H1 (cell line): ENCODE data around the gene SSTR1.

Source experiments
- CEBPB ChIP-seq: IDR thresholded peaks from 2 replicates; pipeline ENCODE4 v1.6.1; 2012; ENCODE audit warnings: low read depth, low read length
- CHD2 ChIP-seq: IDR thresholded peaks from 2 replicates; pipeline ENCODE4 v1.6.1; 2012; ENCODE audit warnings: low read length, improper control_type of control experiment
- EZH2 ChIP-seq: fragments of 200-600 bp; sonication (generic); IDR thresholded peaks from 2 replicates; pipeline ENCODE4 v1.7.1; 2012; ENCODE audit warnings: low read depth, mild to moderate bottlenecking, moderate library complexity, low read length, inconsistent platforms; ENCODE audit not compliant: severe bottlenecking
- POLR2A ChIP-seq, 2 experiments: IDR thresholded peaks; 1 replicate in 1 of 2; 2 replicates in 1 of 2; pipeline ENCODE4 v1.6.1; 2011; ENCODE audit warnings: low read depth in 2 of 2, low read length in 2 of 2, mild to moderate bottlenecking in 2 of 2; ENCODE audit errors: control extremely low read depth in 1 of 2
- TF ChIP-seq, protein P1 (sequence below), 3 experiments: IDR thresholded peaks; 1 replicate in 2 of 3; 2 replicates in 1 of 3; pipeline versions ENCODE4 v1.5.1 to v1.6.1; 2011; ENCODE audit warnings: low read length in 3 of 3, mild to moderate bottlenecking in 3 of 3, inconsistent platforms in 2 of 3, low read depth in 1 of 3, moderate library complexity in 1 of 3; ENCODE audit not compliant: insufficient read depth in 1 of 3; ENCODE audit errors: control extremely low read depth in 1 of 3
- TF ChIP-seq, protein P2 (sequence below): IDR thresholded peaks from 2 replicates; pipeline ENCODE4 v1.6.1; 2011; ENCODE audit warnings: low read length, improper control_type of control experiment

DNA sequence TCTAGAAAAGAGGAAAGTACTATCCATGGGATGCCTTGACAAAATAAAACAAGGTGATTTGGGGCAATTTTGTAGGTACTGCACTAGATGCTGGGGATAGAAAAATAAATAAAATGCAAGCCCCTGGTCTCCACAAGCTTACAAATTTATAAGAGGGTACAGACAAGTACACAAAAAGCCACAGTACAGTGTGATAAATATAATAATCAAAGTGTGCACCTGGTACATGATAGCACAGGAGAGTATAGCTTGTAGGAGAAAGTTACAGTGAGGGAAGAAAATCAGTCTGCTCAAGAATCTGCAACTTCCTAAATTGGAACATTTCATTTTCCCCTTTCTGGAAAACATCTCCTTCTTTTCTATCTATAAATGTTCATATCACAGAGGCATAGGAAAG lies 3.0 kb upstream of the SSTR1 start:
- TF ChIP-seq POLR2A (IDR thresholded peaks at IDR 0.05; ENCODE audit: control extremely low read depth in 1 of 2, low read depth in 2 of 2, low read length in 2 of 2) (peak in 1 of 2 experiments; percentile 82; a peak in 1 of 3 replicates), CHD2 (peak; percentile 35; the same call in 1 of the 2 replicates), EZH2 (no peak), CEBPB (no peak)
- TF ChIP-seq, protein P1, sequence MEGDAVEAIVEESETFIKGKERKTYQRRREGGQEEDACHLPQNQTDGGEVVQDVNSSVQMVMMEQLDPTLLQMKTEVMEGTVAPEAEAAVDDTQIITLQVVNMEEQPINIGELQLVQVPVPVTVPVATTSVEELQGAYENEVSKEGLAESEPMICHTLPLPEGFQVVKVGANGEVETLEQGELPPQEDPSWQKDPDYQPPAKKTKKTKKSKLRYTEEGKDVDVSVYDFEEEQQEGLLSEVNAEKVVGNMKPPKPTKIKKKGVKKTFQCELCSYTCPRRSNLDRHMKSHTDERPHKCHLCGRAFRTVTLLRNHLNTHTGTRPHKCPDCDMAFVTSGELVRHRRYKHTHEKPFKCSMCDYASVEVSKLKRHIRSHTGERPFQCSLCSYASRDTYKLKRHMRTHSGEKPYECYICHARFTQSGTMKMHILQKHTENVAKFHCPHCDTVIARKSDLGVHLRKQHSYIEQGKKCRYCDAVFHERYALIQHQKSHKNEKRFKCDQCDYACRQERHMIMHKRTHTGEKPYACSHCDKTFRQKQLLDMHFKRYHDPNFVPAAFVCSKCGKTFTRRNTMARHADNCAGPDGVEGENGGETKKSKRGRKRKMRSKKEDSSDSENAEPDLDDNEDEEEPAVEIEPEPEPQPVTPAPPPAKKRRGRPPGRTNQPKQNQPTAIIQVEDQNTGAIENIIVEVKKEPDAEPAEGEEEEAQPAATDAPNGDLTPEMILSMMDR (IDR thresholded peaks at IDR 0.05; ENCODE audit: control extremely low read depth in 1 of 3, insufficient read depth in 1 of 3, low read depth in 1 of 3, low read length in 3 of 3) = no peak
- TF ChIP-seq, protein P2, sequence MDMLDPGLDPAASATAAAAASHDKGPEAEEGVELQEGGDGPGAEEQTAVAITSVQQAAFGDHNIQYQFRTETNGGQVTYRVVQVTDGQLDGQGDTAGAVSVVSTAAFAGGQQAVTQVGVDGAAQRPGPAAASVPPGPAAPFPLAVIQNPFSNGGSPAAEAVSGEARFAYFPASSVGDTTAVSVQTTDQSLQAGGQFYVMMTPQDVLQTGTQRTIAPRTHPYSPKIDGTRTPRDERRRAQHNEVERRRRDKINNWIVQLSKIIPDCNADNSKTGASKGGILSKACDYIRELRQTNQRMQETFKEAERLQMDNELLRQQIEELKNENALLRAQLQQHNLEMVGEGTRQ = no peak
